ENCODE data around the gene RFPL4AL1.
A peak's percentile ranks its signal among the peaks of the same experiment; 100 is the strongest.
"Not testable (repeated sequence)": the region's sequence is repeated elsewhere in the genome, so short reads cannot be mapped to it uniquely, and the experiment has no call there.

Gene RFPL4AL1

GRCh38 chr19:55768818-55769217 lies at the start of gene RFPL4AL1:
Gene RFPL4AL1 (plus strand): TSS chr19:55769118. CDS start chr19:55771805, 2,687 bp downstream.
- not testable (repeated sequence) for DNase-seq (ENCODE audit: low spot score)

GRCh38 chr19:55720214-55720746 lies 48.6 kb upstream of the RFPL4AL1 start:
- no peak for DNase-seq (ENCODE audit: low spot score)

- DNase-seq (ENCODE audit: low spot score), result no peak
These were observed 48.1 kb upstream of the RFPL4AL1 start for GRCh38 chr19:55720801-55721200.

GRCh38 chr19:55723491-55723890 lies 45.4 kb upstream of the RFPL4AL1 start:
- no peak for DNase-seq (ENCODE audit: low spot score)

- DNase-seq (ENCODE audit: low spot score), result not testable (repeated sequence)
These were observed 38.5 kb upstream of the RFPL4AL1 start for GRCh38 chr19:55730378-55730777.

- no peak for DNase-seq (ENCODE audit: low spot score)
These were observed 30.6 kb upstream of the RFPL4AL1 start, which contains the start of gene NLRP9 for GRCh38 chr19:55738302-55738701. Gene NLRP9 (minus strand): TSS chr19:55738402. CDS start chr19:55738374, 28 bp downstream.

- no peak for DNase-seq (ENCODE audit: low spot score)
These were observed 18.2 kb upstream of the RFPL4AL1 start for GRCh38 chr19:55750715-55751114.

- DNase-seq (ENCODE audit: low spot score), result no peak
These were observed 15.5 kb upstream of the RFPL4AL1 start for GRCh38 chr19:55753401-55753800.

- not testable (repeated sequence) for DNase-seq (ENCODE audit: low spot score)
These were observed 12.1 kb upstream of the RFPL4AL1 start for GRCh38 chr19:55756808-55757207.

- DNase-seq (ENCODE audit: low spot score), result not testable (repeated sequence)
These were observed 10.1 kb upstream of the RFPL4AL1 start, which contains the start of gene RFPL4A for GRCh38 chr19:55758797-55759196. Gene RFPL4A (plus strand): TSS chr19:55759097. CDS start chr19:55761801, 2,704 bp downstream.

- DNase-seq (ENCODE audit: low spot score), result no peak
These were observed 2.5 kb upstream of the RFPL4AL1 start for GRCh38 chr19:55766466-55766865.

GRCh38 chr19:55769632-55770031 lies 714 bp downstream of the RFPL4AL1 start:
- DNase-seq (ENCODE audit: low spot score), result not testable (repeated sequence)

- no peak for DNase-seq (ENCODE audit: low spot score)
These were observed 8.6 kb downstream of the RFPL4AL1 start for GRCh38 chr19:55777528-55777927.

GRCh38 chr19:55778331-55778730 lies 9.4 kb downstream of the RFPL4AL1 start:
- DNase-seq (ENCODE audit: low spot score), result no peak

GRCh38 chr19:55781112-55781511 lies 12.2 kb downstream of the RFPL4AL1 start:
- no peak for DNase-seq (ENCODE audit: low spot score)

- DNase-seq (ENCODE audit: low spot score), result no peak
These were observed 26.1 kb downstream of the RFPL4AL1 start for GRCh38 chr19:55795021-55795420.

- no peak for DNase-seq (ENCODE audit: low spot score)
These were observed 32.5 kb downstream of the RFPL4AL1 start for GRCh38 chr19:55801416-55801815.

GRCh38 chr19:55802281-55802680 lies 33.4 kb downstream of the RFPL4AL1 start:
- no peak for DNase-seq (ENCODE audit: low spot score)

GRCh38 chr19:55809381-55810058 lies 40.6 kb downstream of the RFPL4AL1 start:
- peak; percentile 46 for DNase-seq (ENCODE audit: low spot score)

GRCh38 chr19:55811340-55811739 lies 42.4 kb downstream of the RFPL4AL1 start:
- DNase-seq (ENCODE audit: low spot score), result no peak

GRCh38 chr19:55812449-55812848 lies 43.5 kb downstream of the RFPL4AL1 start:
- no peak for DNase-seq (ENCODE audit: low spot score)

GRCh38 chr19:55813906-55814305 lies 45.0 kb downstream of the RFPL4AL1 start:
- no peak for DNase-seq (ENCODE audit: low spot score)

- no peak for DNase-seq (ENCODE audit: low spot score)
These were observed 51.1 kb downstream of the RFPL4AL1 start for GRCh38 chr19:55820037-55820436.
